Testis (tissue), 2 donors: ENCODE measurements around the gene NR2F6.

Experiments used
- POLR2A ChIP-seq: fragments of 450-650 bp; IDR thresholded peaks from one replicate; pipeline ENCODE4 v1.6.1; 2017; ENCODE audit warnings: antibody characterized with exemption, mild to moderate bottlenecking, moderate library complexity
- TF ChIP-seq, protein P1 (sequence below), 3 experiments: fragments of 450-650 bp in 2 of 3; fragments of 200-600 bp in 1 of 3; sonication (generic) in 1 of 3; IDR thresholded peaks; one replicate each; pipeline ENCODE4 v1.5.1; 2016 to 2019; ENCODE audit warnings: antibody characterized with exemption in 3 of 3, mild to moderate bottlenecking in 2 of 3, moderate library complexity in 1 of 3

DNA sequence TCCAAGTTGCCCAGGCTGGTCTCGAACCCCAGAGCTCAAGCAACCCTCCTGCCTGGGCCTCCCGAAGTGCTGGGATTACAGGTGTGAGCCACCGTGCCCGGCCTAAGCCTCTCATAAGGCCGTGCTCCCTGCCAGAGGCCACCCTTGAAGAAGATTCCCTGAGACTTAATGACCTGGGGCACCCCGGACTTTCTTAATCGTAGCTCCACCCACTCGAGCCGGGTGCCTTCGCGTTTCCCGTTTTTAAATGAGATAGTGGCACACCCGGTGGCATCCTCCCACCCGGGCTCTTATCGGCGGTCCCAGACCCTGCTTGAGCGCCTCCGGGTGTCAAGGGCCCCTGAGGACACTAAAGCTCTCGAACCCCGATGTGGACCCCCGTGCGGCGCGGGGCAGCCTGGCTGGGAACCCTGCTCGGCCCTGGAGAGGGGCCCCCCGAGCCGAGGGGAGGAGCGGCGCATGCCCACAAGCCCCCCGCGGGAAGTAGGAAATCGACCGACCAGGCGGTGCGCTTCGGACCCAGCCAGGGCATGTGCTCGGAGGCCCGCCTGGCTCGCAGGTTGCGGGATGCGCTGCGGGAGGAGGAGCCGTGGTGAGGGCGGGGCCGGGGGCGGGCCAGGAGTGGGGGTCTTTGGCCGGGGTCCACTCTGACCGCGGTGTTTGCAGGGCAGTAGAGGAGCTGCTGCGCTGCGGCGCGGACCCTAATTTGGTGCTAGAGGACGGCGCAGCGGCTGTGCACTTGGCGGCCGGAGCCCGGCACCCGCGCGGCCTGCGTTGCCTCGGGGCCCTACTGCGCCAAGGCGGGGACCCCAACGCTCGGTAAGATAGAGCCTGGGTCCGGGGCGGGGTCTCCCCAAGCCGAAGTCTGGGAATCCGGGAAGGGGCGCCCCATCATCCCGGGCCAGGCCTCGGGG is 35.9 kb upstream of the NR2F6 start, which contains the start of gene ANKLE1:
- TF ChIP-seq, protein P1, sequence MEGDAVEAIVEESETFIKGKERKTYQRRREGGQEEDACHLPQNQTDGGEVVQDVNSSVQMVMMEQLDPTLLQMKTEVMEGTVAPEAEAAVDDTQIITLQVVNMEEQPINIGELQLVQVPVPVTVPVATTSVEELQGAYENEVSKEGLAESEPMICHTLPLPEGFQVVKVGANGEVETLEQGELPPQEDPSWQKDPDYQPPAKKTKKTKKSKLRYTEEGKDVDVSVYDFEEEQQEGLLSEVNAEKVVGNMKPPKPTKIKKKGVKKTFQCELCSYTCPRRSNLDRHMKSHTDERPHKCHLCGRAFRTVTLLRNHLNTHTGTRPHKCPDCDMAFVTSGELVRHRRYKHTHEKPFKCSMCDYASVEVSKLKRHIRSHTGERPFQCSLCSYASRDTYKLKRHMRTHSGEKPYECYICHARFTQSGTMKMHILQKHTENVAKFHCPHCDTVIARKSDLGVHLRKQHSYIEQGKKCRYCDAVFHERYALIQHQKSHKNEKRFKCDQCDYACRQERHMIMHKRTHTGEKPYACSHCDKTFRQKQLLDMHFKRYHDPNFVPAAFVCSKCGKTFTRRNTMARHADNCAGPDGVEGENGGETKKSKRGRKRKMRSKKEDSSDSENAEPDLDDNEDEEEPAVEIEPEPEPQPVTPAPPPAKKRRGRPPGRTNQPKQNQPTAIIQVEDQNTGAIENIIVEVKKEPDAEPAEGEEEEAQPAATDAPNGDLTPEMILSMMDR (IDR thresholded peaks at IDR 0.05): no peak
- no peak for TF ChIP-seq POLR2A
